Measurements from ENCODE around the gene THSD7B.

THSD7B gene

DNA sequence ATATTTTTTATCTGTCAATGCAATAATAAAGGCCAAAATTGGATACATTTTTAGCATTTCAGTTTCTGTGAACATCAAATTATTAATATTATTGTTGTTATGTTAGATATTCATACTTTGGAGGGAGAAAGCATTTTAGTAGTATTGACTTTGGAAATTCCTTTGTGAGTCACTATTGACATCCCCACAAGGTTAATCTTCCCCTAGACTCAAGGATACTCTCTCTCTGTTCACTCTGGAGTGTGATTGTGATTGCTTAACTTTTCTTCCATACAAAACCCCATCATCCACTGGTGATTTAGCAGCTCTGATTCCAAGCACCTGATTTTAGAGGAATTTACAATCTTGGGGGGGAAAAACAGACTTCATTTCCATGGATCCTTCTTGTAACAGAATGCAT, 352.0 kb downstream of the THSD7B start:
- no peak overlapping the region for H2BK120ac ChIP-seq (ENCODE audit: low read depth, low read length)
- no peak overlapping the region for H3K23ac ChIP-seq (ENCODE audit: low read length in 2 of 2)
- H3K27ac ChIP-seq (ENCODE audit: low read length, poor library complexity, severe bottlenecking) = peak overlapping the region; percentile 82
- H3K9ac ChIP-seq (ENCODE audit: low read length) = no peak overlapping the region
- no peak overlapping the region for H3K4me3 ChIP-seq (ENCODE audit: insufficient read depth in 1 of 2, low read depth in 1 of 2, low read length in 2 of 2)
- no peak overlapping the region for H2AFZ ChIP-seq (ENCODE audit: low read depth, low read length)
- no peak overlapping the region for H2BK12ac ChIP-seq (ENCODE audit: low read length in 2 of 2)
- no peaks in the 10 kb centered on the region for H3K27me3 ChIP-seq (ENCODE audit: control insufficient read depth in 1 of 2, insufficient read depth in 1 of 2, low read length in 2 of 2)
- H3K79me1 ChIP-seq (replicated peaks; ENCODE audit: low read length, poor library complexity, severe bottlenecking) = no peaks in the 10 kb centered on the region
- no peak overlapping the region for H4K8ac ChIP-seq (ENCODE audit: low read length)
- peaks cover 2% of the 10 kb centered on the region for H3K4me1 ChIP-seq (ENCODE audit: control insufficient read depth, insufficient read depth, low read depth, low read length)
- no peak overlapping the region for H2AK5ac ChIP-seq (ENCODE audit: low read length, severe bottlenecking)
- no peak overlapping the region for H3K18ac ChIP-seq (ENCODE audit: low read depth in 1 of 2, low read length in 2 of 2)
- H2BK15ac ChIP-seq (ENCODE audit: low read depth, poor library complexity, severe bottlenecking) = no peak overlapping the region
- no peak overlapping the region for H3K4ac ChIP-seq (ENCODE audit: low read depth in 1 of 2, low read length in 2 of 2)
- DNase-seq = no peak
- no peaks in the 10 kb centered on the region for H3K9me3 ChIP-seq (ENCODE audit: control insufficient read depth, low read length)
- H3K4me2 ChIP-seq (ENCODE audit: low read length, poor library complexity, severe bottlenecking) = no peak overlapping the region
- H3K36me3 ChIP-seq (ENCODE audit: control insufficient read depth in 1 of 2, insufficient read depth in 2 of 2, low read depth in 1 of 2, low read length in 2 of 2) = no peaks in the 10 kb centered on the region
- no peak overlapping the region for H3K14ac ChIP-seq (ENCODE audit: low read length in 2 of 2)
- H2BK5ac ChIP-seq (ENCODE audit: low read depth, low read length, poor library complexity, severe bottlenecking) = no peak overlapping the region
- no peak overlapping the region for H4K91ac ChIP-seq (ENCODE audit: low read length)

GRCh38 chr2:137118140-137118539, 352.8 kb downstream of the THSD7B start:
- no peak overlapping the region for H3K4ac ChIP-seq (ENCODE audit: low read depth in 1 of 2, low read length in 2 of 2)
- no peaks in the 10 kb centered on the region for H3K79me1 ChIP-seq (replicated peaks; ENCODE audit: low read length, poor library complexity, severe bottlenecking)
- H3K4me1 ChIP-seq (ENCODE audit: control insufficient read depth, insufficient read depth, low read depth, low read length) = peaks cover 5% of the 10 kb centered on the region
- no peak overlapping the region for H3K4me2 ChIP-seq (ENCODE audit: low read length, poor library complexity, severe bottlenecking)
- H2BK12ac ChIP-seq (ENCODE audit: low read length in 2 of 2) = no peak overlapping the region
- peak overlapping the region; percentile 82 for H3K27ac ChIP-seq (ENCODE audit: low read length, poor library complexity, severe bottlenecking)
- no peak overlapping the region for H2AFZ ChIP-seq (ENCODE audit: low read depth, low read length)
- no peaks in the 10 kb centered on the region for H3K36me3 ChIP-seq (ENCODE audit: control insufficient read depth in 1 of 2, insufficient read depth in 2 of 2, low read depth in 1 of 2, low read length in 2 of 2)
- no peak overlapping the region for H2BK120ac ChIP-seq (ENCODE audit: low read depth, low read length)
- no peak overlapping the region for H3K9ac ChIP-seq (ENCODE audit: low read length)
- H2BK5ac ChIP-seq (ENCODE audit: low read depth, low read length, poor library complexity, severe bottlenecking) = no peak overlapping the region
- H3K14ac ChIP-seq (ENCODE audit: low read length in 2 of 2) = no peak overlapping the region
- no peak overlapping the region for H3K18ac ChIP-seq (ENCODE audit: low read depth in 1 of 2, low read length in 2 of 2)
- no peak overlapping the region for H4K91ac ChIP-seq (ENCODE audit: low read length)
- H3K27me3 ChIP-seq (ENCODE audit: control insufficient read depth in 1 of 2, insufficient read depth in 1 of 2, low read length in 2 of 2) = no peaks in the 10 kb centered on the region
- H2AK5ac ChIP-seq (ENCODE audit: low read length, severe bottlenecking) = no peak overlapping the region
- H4K8ac ChIP-seq (ENCODE audit: low read length) = no peak overlapping the region
- H3K23ac ChIP-seq (ENCODE audit: low read length in 2 of 2) = no peak overlapping the region
- H3K4me3 ChIP-seq (ENCODE audit: insufficient read depth in 1 of 2, low read depth in 1 of 2, low read length in 2 of 2) = no peak overlapping the region
- no peak for DNase-seq
- no peaks in the 10 kb centered on the region for H3K9me3 ChIP-seq (ENCODE audit: control insufficient read depth, low read length)
- H2BK15ac ChIP-seq (ENCODE audit: low read depth, poor library complexity, severe bottlenecking) = no peak overlapping the region

DNA sequence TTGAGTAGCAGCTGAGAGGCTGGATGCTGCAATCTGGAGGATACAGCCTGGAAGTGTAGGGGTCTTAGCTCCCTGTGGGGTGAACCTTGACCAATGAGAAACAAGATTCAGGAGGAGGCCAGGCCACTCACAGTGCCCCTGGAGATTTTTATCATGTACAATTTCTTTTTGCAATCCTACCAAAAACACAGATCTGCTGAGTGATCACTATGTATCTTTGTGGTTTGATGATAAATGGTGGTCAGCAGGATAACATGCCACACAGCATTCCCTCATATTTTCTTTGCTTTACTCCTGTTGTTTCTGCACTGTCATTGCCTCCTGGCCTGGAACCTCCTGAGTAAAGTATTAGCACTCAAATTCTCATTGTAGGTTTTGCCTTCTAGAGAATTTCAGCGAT, 357.9 kb downstream of the THSD7B start:
- no peak overlapping the region for H2BK120ac ChIP-seq (ENCODE audit: low read depth, low read length)
- no peak overlapping the region for H3K4me2 ChIP-seq (ENCODE audit: low read length, poor library complexity, severe bottlenecking)
- H4K91ac ChIP-seq (ENCODE audit: low read length) = no peak overlapping the region
- no peak overlapping the region for H3K23ac ChIP-seq (ENCODE audit: low read length in 2 of 2)
- no peak overlapping the region for H3K14ac ChIP-seq (ENCODE audit: low read length in 2 of 2)
- H3K4me1 ChIP-seq (ENCODE audit: control insufficient read depth, insufficient read depth, low read depth, low read length) = peaks cover 2% of the 10 kb centered on the region
- H3K36me3 ChIP-seq (ENCODE audit: control insufficient read depth in 1 of 2, insufficient read depth in 2 of 2, low read depth in 1 of 2, low read length in 2 of 2) = no peaks in the 10 kb centered on the region
- WGBS = 100% methylated on average over 1 of the region's 1 CpG
- no peak overlapping the region for H2AFZ ChIP-seq (ENCODE audit: low read depth, low read length)
- H4K8ac ChIP-seq (ENCODE audit: low read length) = no peak overlapping the region
- H3K27ac ChIP-seq (ENCODE audit: low read length, poor library complexity, severe bottlenecking) = peak overlapping the region; percentile 50
- H2AK5ac ChIP-seq (ENCODE audit: low read length, severe bottlenecking) = no peak overlapping the region
- no peak overlapping the region for H2BK5ac ChIP-seq (ENCODE audit: low read depth, low read length, poor library complexity, severe bottlenecking)
- H3K79me1 ChIP-seq (replicated peaks; ENCODE audit: low read length, poor library complexity, severe bottlenecking) = no peaks in the 10 kb centered on the region
- no peak overlapping the region for H2BK15ac ChIP-seq (ENCODE audit: low read depth, poor library complexity, severe bottlenecking)
- H3K4me3 ChIP-seq (ENCODE audit: insufficient read depth in 1 of 2, low read depth in 1 of 2, low read length in 2 of 2) = no peak overlapping the region
- no peaks in the 10 kb centered on the region for H3K9me3 ChIP-seq (ENCODE audit: control insufficient read depth, low read length)
- DNase-seq = no peak
- no peak overlapping the region for H2BK12ac ChIP-seq (ENCODE audit: low read length in 2 of 2)
- H3K4ac ChIP-seq (ENCODE audit: low read depth in 1 of 2, low read length in 2 of 2) = no peak overlapping the region
- no peak overlapping the region for H3K9ac ChIP-seq (ENCODE audit: low read length)
- H3K27me3 ChIP-seq (ENCODE audit: control insufficient read depth in 1 of 2, insufficient read depth in 1 of 2, low read length in 2 of 2) = no peaks in the 10 kb centered on the region
- H3K18ac ChIP-seq (ENCODE audit: low read depth in 1 of 2, low read length in 2 of 2) = no peak overlapping the region

DNA sequence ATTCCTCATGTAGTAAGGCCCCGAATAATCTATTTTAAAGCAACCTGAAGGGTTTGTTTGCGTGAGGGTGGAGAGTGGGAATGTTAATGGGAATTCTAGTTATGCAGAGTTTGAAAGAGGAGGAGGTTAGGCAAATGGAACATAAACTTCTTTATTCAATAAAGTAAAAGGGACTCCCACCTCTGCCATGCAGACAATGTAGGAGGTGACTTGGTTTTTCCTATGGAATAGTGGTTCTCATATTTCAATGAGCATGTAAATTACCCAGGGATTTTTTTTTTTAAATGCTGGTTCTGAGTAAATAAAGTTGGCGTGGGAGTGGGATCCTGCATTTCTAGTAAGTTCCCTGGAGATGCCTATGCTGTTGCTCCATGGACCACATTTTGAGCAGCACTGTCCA, 367.9 kb downstream of the THSD7B start:
- Histone ChIP-seq H3K4me2 (ENCODE audit: low read length, poor library complexity, severe bottlenecking) (no peak overlapping the region), H4K8ac (ENCODE audit: low read length) (no peak overlapping the region), H3K9ac (ENCODE audit: low read length) (no peak overlapping the region), H2AFZ (ENCODE audit: low read depth, low read length) (no peak overlapping the region), H2AK5ac (ENCODE audit: low read length, severe bottlenecking) (no peak overlapping the region), H3K36me3 (ENCODE audit: control insufficient read depth in 1 of 2, insufficient read depth in 2 of 2, low read depth in 1 of 2, low read length in 2 of 2) (no peaks in the 10 kb centered on the region), H3K79me1 (replicated peaks; ENCODE audit: low read length, poor library complexity, severe bottlenecking) (no peaks in the 10 kb centered on the region), H3K23ac (ENCODE audit: low read length in 2 of 2) (no peak overlapping the region), H3K14ac (ENCODE audit: low read length in 2 of 2) (no peak overlapping the region), H3K4me1 (ENCODE audit: control insufficient read depth, insufficient read depth, low read depth, low read length) (no peaks in the 10 kb centered on the region), H3K27ac (ENCODE audit: low read length, poor library complexity, severe bottlenecking) (no peak overlapping the region), H2BK120ac (ENCODE audit: low read depth, low read length) (no peak overlapping the region), H2BK12ac (ENCODE audit: low read length in 2 of 2) (no peak overlapping the region), H4K91ac (ENCODE audit: low read length) (no peak overlapping the region), H3K9me3 (ENCODE audit: control insufficient read depth, low read length) (no peaks in the 10 kb centered on the region), H3K4ac (ENCODE audit: low read depth in 1 of 2, low read length in 2 of 2) (no peak overlapping the region), H3K4me3 (ENCODE audit: insufficient read depth in 1 of 2, low read depth in 1 of 2, low read length in 2 of 2) (no peak overlapping the region), H3K27me3 (ENCODE audit: control insufficient read depth in 1 of 2, insufficient read depth in 1 of 2, low read length in 2 of 2) (no peaks in the 10 kb centered on the region), H3K18ac (ENCODE audit: low read depth in 1 of 2, low read length in 2 of 2) (no peak overlapping the region), H2BK15ac (ENCODE audit: low read depth, poor library complexity, severe bottlenecking) (no peak overlapping the region), H2BK5ac (ENCODE audit: low read depth, low read length, poor library complexity, severe bottlenecking) (no peak overlapping the region)
- WGBS = 68% methylated on average over 1 of the region's 3 CpGs
- DNase-seq = no peak

All from mesenchymal stem cell (in vitro differentiated cells and primary cell).